Non-pigmented ciliary epithelial cell (primary cell): ENCODE results near the gene FBXO10.
"Not testable (repeated sequence)": the region's sequence is repeated elsewhere in the genome, so short reads cannot be mapped to it uniquely, and the experiment has no call there.

Experiments used
- DNase-seq: peaks from one replicate; pipeline ENCODE4 v3.0.0-alpha.2; 2010; ENCODE audit warnings: low read depth

The FBXO10 gene, protein sequence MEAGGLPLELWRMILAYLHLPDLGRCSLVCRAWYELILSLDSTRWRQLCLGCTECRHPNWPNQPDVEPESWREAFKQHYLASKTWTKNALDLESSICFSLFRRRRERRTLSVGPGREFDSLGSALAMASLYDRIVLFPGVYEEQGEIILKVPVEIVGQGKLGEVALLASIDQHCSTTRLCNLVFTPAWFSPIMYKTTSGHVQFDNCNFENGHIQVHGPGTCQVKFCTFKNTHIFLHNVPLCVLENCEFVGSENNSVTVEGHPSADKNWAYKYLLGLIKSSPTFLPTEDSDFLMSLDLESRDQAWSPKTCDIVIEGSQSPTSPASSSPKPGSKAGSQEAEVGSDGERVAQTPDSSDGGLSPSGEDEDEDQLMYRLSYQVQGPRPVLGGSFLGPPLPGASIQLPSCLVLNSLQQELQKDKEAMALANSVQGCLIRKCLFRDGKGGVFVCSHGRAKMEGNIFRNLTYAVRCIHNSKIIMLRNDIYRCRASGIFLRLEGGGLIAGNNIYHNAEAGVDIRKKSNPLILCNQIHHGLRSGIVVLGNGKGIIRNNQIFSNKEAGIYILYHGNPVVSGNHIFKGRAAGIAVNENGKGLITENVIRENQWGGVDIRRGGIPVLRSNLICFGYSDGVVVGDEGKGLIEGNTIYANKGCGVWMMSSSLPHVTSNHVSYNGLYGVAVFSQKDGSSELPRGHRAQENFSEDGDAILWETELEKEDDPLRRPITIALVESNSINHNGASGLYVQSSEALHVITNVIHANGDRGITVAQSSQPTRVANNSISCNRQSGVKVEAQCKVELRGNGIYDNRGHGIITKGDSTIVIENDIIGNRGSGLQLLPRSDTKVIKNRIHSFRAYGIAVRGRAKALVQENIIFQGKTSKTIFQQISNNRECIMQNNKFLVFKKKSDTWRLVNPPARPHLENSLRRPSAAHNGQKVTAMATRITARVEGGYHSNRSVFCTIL

DNA sequence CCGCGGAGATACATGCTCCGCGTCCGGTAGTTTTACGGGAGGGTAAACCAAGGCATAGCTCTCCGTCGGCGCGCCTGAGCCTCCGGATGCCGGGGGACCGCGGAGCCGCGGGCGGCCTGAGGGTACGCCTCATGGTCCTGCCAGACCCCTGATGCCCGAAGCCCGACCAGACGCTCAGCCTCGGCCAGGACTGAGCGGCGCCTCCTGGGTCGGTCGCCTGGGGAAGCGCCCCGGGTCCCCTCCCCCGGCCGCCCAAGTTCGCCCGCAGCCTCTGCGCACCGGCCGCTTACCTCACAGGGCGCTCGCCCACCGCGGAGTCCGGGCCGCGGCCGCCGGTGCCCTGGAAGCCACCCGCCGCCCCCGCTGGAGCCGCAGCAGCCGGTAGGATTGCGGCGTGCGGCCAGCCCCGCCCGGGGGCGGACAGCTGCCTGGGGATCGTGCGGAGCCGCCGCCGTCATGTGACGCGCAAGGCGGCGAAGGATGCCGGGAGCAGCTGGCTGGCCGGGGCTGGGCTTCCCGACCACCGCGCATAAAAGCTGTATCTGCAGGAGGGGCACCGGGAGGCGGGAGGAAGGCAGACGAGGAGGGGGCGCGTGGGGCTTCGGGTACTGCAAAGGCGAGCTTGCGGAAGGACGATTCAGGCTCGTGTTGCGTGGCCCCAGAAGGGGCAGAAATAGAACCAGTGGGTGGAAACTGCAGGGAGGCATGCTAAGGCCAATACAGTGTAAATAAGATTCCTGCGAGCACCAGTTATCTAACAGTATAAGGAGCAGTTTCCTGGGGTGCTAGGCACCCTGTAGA lies at the start of gene FBXO10:
FBXO10 (minus strand) TSS at position 460 of the 801 bp plus-strand sequence. CDS start 34,612 bp downstream, outside the sequence.
- no peak for DNase-seq

DNA sequence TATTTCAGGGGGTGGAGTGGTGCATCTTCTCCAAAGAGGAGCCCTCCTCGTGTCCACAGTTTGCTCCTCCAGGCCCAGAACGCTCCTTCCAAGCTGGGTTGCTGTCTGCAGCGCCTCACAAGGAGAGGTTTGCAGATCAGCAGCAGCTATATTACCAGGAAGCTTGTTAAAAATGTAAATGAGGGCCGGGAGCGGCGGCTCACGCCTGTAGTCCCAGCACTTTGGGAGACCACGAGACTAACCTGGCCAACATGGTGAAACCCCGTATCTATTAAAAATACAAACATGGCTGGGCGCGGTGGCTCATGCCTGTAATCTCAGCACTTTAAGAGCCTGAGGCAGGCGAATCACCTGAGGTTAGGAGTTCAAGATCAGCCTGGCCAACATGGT lies 49.6 kb upstream of the FBXO10 start:
- no peak for DNase-seq

DNA sequence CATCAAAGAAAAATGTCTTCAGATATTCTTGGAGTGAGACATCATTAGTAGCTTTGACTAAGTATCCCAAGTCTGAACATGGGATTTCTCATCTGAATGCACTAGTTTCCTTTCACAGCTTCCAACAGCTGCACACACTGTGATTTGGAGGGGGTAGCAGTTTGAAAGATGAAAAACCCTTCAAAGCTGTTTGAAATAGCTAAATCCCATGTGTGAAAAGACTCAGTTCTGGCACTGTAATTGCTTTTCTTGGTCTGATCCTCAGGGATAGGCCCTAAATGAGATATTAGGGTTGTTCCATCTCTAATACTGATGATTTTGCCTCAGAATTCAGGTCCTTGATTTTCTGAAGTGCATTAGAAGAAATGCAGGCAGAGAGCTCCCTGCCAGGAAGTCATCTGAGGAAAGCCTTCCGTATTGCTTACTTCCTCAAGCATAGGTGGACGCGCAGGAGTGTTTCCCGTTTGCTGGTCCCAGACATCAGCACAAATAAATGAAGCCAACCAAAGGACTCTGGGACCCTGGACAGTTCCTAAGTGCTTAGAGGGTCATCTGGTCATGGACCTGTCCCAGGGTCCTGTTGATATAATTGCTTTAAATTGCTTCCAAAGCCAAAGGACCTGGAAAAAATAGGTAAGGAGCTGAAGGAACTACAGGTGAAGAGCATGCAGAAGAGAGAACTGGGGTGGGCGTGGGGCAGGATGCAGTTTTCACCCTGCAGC lies 49.0 kb upstream of the FBXO10 start:
- no peak for DNase-seq

DNA sequence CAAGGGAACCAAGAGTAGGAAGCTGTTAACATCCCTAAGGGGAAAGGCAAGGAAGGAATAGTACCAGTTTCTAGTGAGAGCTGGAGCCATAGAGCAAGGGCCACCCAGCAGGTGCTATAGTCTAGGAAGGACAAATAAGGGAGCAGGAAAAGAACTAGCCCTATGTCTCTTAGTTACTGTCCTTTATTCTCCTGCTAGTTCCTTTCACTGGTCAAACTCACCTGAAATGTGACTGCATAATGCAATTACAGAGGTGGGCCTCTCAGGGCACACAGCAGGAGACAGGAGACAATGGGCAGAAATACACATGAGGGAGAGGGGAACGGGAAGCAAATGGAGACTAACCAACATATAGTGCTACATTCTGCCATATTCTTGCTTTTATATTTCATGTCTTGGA lies 47.9 kb upstream of the FBXO10 start:
- DNase-seq, result no peak

DNA sequence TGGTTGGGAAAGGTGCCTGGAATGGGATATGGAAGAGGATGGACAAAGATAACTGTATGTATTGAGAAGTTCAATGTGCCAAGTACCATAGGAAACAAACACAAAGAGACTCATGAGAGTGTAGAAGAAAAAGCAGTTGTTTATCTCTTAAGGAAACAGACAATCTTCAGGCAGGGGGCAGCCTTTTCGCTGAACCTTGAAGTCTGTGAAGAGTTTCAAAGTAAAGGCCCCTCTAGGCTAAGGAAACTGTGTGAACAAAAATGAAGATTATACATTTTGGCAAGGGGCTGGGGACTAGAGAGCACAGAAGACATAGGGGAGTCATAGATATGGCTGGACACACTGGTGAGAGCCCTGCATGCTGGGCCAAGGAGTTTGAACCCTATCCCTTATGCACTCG lies 47.1 kb upstream of the FBXO10 start:
- DNase-seq, result no peak

DNA sequence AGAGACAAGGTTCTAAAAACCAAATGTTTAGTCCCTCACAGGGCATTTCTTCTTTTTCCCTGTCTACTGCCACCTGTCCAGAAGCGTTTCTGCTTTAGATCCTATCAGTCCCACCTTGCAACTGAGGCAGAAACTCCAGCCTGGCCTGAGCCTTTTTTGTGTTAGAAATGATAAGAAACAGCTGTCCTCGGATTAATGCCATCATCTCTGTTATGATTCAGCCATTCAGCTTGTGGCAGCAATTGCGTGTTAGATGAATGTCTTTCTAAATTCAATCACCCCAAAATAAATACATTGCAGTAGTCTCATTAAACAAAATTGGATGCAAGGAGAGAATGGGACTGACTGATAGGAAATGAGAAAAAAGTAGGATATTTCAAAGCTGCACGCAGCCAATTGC lies 46.3 kb upstream of the FBXO10 start:
- DNase-seq, result no peak

DNA sequence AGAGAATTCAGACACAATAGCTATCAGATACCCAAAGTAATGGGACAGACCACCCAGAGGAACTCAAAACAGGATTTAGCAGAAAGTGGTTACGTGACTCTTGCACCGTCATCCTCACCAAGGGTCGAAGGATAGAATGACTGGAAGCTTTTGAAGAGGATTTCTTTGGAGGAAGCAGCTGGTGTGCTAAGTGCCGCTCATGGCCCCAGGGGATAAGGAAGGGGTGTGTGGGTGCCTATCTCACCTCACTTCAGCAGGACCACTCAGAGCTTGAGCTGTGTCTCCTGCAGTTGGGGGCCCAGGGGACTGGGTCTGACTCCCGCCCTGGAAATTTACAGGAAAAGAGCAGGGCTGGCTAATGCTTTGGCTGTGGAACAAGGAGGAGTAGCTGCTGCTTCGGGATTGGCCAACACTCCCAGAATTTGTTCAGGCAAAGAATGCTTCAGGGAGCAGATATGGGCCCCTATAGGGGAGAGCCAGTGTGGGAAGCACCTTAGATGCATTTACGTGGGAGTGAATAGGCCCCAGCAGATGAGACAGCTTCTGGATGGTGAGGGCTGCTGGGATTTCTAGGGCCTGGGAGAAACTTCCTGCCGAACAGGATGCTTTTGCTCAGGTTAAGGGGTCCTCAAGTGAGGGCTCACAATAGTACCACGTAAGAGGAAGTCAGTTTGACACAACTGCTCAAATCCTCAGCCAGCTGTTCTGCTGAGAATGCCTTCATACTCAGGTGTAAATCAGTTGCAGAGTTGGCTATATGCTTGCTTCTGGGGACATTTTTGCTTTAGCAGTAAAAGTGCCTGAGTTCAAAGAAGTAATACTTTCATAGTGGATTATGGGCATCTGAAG lies 45.3 kb upstream of the FBXO10 start:
- DNase-seq, result no peak

DNA sequence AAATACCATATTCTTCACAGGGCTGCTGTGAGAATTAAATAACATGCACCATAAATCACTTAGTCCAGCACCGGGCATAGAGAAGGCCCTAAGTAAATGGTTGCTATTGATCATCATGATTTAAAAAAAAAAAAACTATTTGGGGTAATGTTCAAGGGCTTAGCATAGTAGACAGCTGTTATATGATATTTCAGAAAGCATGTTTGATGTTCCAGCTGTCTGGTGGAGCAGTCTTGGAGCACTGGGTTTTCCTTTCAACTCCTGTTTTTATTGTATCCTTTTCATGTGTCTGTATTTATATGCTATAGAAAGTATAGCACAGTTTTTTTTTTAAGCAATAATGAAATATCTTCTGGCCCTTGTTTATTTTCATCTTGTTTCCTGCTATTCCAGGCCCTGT lies 44.2 kb upstream of the FBXO10 start:
- no peak for DNase-seq

DNA sequence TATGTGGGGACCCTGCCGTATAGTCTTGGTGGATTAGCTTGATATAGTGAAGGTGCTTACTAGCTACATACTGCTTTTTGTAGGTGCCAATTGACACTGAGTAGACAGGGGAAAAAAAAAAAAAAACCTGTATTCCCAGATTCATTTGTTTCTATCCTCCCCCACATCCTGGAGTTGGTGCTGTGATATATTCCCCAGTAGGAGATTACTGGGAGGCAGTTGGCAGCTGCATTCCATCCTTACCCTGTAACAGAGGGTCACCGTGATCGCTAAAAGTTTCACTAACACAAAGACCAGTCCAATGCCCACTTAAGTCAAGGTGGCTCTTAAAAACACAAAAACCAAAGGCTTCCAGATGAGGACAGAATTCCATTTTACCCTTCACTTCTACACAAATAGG lies 43.6 kb upstream of the FBXO10 start:
- DNase-seq, result no peak

DNA sequence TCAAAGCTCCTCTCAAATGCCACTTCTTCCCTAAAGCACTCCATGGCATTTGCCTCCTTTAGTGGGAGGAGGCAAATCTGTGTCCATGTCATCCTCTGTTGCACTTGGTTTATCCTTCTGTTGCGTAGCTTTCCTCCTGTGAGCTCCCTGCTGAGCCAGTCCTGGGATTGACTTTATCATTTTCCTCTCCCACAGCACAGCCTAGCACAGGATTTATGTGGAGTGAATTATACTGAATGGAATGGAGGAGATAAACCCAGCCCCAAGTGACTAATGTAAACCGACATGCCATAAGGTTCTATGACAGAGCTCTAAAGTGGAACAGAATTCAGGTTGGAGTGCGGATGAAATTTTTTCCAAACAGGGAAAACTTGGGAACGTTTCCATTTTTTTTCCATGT lies 42.6 kb upstream of the FBXO10 start:
- DNase-seq, result peak; percentile 51

DNA sequence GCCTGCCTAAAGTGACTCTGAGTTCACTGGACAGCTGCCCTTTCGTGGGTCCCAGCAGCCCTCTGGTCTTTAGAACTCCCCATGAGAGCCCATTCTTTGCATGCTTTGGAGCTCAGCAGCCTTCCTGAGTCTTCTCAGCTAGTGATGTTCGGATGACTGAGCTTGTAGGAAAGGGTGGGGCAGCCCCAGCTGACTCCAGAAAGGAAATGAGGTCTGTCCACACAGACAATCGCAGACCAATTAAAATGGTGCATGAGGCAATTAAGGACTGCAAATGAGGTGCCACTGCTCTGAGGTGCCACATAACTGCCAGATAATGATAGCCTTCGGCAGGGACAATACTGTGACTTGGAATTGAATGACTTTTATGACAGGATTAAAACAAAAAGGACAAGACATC lies 41.7 kb upstream of the FBXO10 start:
- peak; percentile 20 for DNase-seq

DNA sequence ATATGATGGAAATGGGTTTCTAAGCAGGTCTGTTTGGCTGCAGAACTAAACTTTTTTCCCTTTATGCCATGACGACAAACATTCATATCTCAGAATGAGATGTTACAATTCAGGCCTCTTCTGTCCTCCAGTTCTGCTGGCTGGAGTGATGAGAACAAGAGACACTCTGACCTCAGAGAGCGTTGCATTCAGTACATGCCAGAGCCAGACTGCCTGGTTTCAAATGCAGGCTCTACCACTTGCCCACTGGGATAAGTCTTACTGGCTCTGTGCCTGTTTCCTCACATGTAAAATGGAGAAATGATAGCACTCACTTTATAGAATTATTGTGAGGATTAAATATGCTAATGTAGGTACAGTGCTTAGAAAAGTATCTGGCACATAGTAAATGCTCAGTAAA lies 41.0 kb upstream of the FBXO10 start:
- DNase-seq, result no peak

DNA sequence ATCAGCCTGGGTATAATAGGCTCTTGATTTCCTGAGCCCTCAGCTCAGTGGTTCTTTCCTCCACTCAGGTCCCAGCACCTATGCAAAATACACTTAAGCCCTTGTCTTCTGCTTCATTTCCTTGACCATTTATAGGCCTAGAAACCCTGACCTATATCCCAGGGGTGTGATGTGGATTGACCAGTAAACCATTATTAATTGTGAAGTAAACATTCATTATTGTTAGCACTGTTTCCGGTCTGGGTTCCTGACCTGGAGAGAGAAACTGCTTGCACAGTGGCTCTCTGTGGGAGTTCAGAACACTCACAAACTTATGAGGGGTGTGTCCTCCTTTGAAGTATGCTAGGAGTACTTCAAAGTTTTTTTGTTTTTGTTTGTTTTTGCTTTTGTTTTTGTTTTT lies 35.8 kb upstream of the FBXO10 start:
- DNase-seq, result no peak

DNA sequence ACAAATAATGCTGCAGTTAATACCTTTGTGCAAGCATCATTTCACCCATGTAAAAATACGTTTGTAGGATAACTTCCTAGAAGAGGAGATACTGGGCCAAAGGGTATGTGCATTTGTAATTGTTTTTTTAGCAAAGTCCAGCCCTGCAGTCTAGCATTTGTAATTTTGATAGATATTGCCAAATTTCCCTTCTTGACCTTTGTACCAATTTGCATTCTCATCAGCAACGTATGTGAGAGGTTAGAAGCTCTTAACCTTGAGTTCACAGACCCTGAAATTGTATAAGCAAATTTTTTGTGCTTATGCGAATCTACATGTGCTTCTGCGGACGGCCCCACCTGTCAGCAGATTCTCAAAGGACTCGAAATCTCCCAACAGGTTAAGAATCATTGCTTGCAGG lies 34.8 kb upstream of the FBXO10 start:
- no peak for DNase-seq

DNA sequence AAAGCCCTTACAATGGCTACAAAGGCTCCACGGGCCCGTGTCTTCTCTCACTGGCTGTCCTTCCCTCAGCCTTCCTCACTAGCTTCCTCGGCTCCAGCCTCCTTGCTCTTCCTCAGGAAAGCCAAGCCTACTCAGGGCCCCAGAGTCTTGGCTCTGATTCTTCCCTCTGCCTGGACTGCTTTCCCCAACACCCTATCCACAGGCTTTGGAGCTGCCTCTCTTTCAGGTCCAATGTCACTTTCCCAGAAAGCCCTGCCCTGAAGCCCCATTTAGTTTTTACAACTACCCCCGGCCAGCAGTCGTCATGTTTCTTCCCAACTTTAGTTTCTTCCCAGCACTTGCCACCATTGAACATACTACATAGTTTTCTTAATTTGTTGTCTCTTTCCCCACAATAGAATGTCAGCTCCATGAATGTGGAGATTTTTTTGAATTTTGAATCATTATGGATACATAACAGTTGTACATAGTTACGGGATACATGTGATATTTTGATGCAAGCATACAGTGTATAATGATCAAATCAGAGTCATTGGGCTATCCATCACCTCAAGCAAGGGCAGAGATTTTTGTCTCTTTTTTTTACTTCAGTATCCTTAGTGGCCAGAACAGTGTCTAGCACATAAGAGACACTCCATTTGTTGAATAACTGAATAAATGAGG lies 33.7 kb upstream of the FBXO10 start:
- DNase-seq, result no peak

DNA sequence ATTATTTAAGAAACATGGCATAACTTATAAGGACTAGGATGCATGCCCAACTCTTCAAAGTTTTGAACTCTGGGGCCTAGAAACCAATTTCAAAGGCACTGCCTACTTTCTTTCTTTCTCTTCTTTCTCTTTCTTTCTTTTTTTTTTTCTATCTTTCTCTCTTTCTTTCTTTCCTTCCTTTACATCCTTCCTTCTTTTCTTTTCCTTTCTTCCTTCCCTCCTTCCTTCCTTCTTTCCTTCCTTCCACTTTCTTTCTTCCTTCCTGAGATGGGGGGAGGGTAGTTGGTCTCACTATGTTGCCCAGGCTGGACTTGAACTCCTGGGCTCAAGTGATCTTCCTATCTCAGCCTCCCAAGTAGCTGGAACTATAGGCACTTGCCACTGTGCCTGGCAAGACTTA lies 32.1 kb upstream of the FBXO10 start:
- no peak for DNase-seq

DNA sequence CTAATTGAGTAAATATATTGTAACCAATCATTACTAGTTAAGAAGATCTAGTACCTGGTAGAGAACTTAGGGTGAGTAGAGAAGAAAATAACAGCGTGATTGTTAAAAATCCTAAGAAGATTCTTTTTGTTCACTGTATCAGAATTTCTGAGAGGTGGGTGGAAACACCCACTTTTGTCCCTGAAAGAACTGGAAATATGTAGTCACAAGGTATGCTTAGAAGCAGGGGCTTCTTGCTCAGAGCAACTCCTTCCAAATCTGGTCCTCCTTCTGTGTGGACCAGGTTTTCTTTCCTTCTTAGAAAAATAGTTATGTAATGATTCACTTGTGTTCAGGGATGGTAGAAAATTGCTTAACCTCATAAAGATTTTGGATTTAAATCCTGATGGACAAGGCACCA lies 28.1 kb upstream of the FBXO10 start:
- DNase-seq, result no peak

DNA sequence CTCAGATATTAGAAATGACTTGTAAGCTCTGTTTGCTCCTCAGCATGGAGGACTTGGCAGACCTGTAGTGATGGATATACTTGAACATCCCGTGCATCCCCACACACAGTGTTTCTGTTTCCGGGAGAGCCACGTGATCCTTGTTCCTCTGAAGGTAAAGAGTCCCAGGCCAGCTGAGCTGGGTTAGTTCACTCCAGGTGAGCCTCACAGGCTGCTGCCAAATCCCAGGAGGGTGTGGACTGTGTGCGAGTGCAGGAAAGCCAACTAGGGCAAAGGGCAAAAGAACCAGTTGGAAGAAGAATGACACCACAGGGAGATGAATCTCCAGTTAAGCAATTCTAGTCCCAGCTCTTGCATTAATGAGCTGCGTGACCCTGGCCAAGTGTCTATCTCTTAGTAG lies 26.6 kb upstream of the FBXO10 start:
- DNase-seq, result no peak

DNA sequence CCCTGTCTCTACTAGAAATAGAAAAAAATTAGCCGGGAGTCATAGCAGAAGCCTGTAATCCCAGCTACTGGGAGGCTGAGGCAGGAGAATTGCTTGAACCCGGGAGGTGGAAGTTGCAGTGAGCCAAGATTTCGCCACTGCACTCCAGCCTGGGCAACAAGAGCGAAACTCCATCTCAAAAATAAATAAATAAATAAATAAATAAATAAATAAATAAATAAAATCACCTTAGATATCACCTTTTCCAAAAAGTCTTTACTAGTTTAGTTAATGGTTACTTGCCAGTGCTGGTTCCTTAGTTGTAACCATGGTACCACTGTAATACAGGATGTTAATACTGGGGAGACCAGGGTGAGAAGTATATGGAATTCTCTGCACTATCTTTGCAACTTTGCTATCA lies 25.9 kb upstream of the FBXO10 start:
- not testable (repeated sequence) for DNase-seq

DNA sequence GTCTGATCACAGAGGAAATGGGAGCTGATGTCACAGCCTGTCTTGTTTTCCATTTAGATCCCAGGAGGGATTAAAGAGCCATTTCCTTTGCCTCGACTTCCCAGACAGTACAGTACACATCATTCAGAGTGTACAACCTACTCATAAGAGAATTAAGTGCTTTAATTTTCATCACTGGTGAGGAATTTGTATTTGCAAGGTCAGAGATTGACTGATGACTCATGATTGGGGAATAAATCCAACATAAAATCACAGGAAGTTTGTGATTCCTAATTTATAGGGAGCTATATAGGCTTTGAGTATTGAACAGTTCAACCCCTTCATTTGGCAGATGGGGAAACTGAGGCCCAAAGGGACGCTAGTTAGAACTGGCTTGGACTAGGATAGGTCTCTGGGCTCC lies 20.3 kb upstream of the FBXO10 start:
- DNase-seq, result no peak
